H54 (cell line): ENCODE measurements around the gene KXD1.
"Not testable (repeated sequence)": the region's sequence is repeated elsewhere in the genome, so short reads cannot be mapped to it uniquely, and the experiment has no call there.

ENCODE experiments used
- DNase-seq: peaks from one replicate; pipeline ENCODE4 v3.0.0; 2011; ENCODE audit warnings: low spot score, mixed read lengths; ENCODE audit not compliant: insufficient read length
- FAIRE-seq: peaks from 3 replicates; lab custom pipeline; 2011; peaks lifted over from hg19 to GRCh38; lab: Jason Lieb, UNC
- POLR2A ChIP-seq: IDR thresholded peaks from 2 replicates; pipeline ENCODE4 v1.6.1; 2011; ENCODE audit warnings: low read depth, mild to moderate bottlenecking, low read length

Gene KXD1

GRCh38 chr19:18576383-18576782, 18.7 kb downstream of the KXD1 start:
- no peak for DNase-seq
- FAIRE-seq = no peak
- no peak for TF ChIP-seq POLR2A

GRCh38 chr19:18577365-18577914, 19.8 kb downstream of the KXD1 start:
- no peak for TF ChIP-seq POLR2A
- FAIRE-seq = no peak
- DNase-seq = no peak

- no peak for TF ChIP-seq POLR2A
- DNase-seq (no peak), FAIRE-seq (no peak)
Measured at GRCh38 chr19:18580311-18580710, 22.6 kb downstream of the KXD1 start.

- FAIRE-seq (no peak), DNase-seq (no peak)
- TF ChIP-seq POLR2A = no peak
Measured at GRCh38 chr19:18586306-18586705, 28.6 kb downstream of the KXD1 start.

GRCh38 chr19:18587561-18587960, 29.9 kb downstream of the KXD1 start:
- no peak for TF ChIP-seq POLR2A
- FAIRE-seq (no peak), DNase-seq (no peak)

DNA sequence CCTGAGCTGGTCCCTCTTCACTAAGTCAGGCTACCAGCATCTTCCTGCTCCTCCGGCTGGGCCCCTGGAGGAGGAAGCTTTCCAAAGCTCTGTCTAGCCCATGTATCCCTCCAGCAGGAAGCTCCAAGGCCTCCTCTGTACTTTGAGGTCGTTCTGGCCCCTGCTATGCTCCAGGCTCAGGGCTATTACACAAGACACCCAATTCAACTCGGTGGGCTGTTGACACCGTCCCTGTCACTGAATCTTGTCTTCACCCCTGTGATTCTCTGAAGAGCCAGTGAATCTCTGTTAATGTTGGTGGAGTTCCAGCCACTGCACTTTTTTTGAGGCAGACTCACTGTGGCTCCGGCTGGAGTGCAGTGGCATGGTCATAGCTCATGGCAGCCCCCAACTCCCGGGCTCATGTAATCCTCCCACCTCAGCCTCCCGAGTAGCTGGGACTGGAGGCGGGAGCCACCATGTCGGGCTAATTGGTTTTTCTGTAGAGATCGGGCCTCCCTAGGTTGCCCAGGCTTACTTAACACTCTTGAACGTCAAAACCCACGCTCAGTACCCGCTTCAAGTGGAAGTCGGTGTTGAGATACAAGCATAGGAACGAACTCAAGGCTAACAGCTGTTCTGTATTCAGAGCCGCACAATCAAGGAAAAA, 30.4 kb downstream of the KXD1 start:
- no peak for FAIRE-seq
- DNase-seq = no peak
- no peak for TF ChIP-seq POLR2A

- DNase-seq = peak; percentile 78
- no peak for FAIRE-seq
- peak; percentile 79 for TF ChIP-seq POLR2A
Measured at GRCh38 chr19:18588611-18589379, 31.1 kb downstream of the KXD1 start, which contains the start of gene REX1BD. TSS of gene REX1BD (plus strand) at chr19:18588798. CDS start at chr19:18588802, 4 bp downstream.

DNA sequence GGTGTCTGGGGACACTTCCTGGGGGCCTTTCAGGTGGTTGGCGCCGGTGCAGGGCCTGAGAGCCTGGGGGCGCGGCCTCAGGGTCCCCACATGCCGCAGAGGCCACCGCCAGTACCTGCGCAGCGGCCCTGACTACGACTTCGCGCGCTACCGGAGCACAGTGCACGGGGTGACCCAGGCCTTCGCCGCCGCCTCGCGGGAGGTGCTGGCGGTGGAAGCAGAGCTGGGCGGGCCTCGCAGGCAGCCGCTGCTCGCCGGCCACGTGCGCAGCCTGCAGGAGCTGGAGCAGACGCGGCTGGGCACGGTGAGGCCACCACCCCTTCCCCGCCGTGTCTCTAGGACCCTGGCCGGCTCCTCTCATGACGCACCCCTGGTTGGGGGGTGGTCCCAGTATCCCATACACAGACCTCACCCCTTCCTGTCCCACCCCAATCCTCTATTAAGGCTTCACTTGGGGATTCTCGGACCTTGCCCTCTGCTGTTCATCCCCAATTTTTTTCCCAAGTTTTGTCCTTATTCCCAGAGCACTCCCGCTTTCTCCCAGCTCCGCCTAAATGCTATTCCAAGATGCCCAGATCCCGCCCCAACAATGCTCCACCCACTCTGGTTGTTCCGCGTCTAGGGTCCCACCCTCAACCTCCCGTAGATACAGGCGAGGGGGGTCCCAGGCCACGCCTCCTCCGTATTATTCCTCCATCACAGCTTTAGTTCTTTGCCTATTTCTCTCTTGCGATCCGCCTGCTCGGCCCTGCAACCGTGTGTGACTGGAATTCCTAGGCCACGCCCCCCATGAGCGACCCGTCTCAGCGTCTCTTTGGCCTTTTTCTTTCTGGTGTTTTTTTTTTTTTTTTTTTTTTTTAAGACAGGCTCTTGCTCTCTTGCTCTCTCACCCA, 32.0 kb downstream of the KXD1 start:
- FAIRE-seq = no peak
- TF ChIP-seq POLR2A = no peak
- DNase-seq = no peak

- no peak for TF ChIP-seq POLR2A
- no peak for DNase-seq
- FAIRE-seq = no peak
Measured at GRCh38 chr19:18590273-18591272, 32.9 kb downstream of the KXD1 start.

DNA sequence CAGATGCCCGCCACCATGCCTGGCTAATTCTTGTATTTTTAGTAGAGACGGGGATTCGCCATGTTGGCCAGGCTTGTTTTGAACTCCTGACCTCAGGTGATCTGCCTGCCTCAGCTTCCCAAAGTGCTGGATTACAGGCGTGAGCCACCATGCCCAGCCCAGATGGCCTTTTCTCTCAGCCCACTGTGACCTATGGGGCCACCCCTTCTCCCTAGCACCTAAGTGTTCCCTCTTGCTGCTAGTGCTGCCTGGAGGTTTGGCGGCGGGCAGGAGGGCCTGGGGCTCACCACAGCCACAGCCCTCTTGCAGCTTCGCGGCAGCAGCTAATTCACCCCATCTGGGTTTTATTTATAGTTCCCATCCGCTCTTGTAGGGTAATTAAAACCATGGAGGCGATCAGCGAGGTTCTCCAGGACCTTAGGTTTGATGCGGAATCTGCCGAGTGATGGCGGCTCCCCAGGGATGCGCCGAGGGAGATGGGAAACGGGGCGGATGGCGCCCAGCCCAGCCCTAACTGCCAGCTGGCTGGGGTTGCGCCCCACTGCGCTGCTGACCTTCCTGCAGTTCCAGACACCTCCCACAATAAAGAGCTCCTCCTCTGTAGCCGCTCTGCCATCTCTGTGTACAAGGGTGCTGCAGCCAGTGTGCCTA, 34.2 kb downstream of the KXD1 start:
- DNase-seq = no peak
- TF ChIP-seq POLR2A = no peak
- FAIRE-seq = no peak

GRCh38 chr19:18592732-18593131, 35.1 kb downstream of the KXD1 start:
- DNase-seq, FAIRE-seq: not testable (repeated sequence)
